Fibroblast of lung (primary cell): ENCODE results near the gene CCR5. TPM values are rescaled to one million over a fixed set of nuclear protein-coding genes. Genes with fewer than 3 reads are reported as not detected.

ENCODE experiments used
- DNase-seq, 2 donors: peaks; one replicate each; pipeline versions ENCODE4 v3.0.0 to v3.0.0-alpha.2; 2010; ENCODE audit warnings: low read depth in 2 of 2
- H2AFZ ChIP-seq: 2 replicates; pipeline ENCODE4 v1.5.1; 2012; ENCODE audit warnings: low read length, control low read depth, inconsistent platforms
- H3K27ac ChIP-seq: 2 replicates; pipeline ENCODE4 v1.5.1; 2011; ENCODE audit warnings: low read length, control low read depth; ENCODE audit not compliant: insufficient read depth
- H3K27me3 ChIP-seq: 2 replicates; pipeline ENCODE4 v1.5.1; 2011; ENCODE audit warnings: mild to moderate bottlenecking, low read length; ENCODE audit not compliant: control insufficient read depth, insufficient read depth
- H3K36me3 ChIP-seq: 2 replicates; pipeline ENCODE4 v1.5.1; 2011; ENCODE audit warnings: low read length; ENCODE audit not compliant: control insufficient read depth, insufficient read depth
- H3K4me1 ChIP-seq: 2 replicates; pipeline ENCODE4 v1.5.1; 2011; ENCODE audit warnings: low read length; ENCODE audit not compliant: control insufficient read depth, insufficient read depth; ENCODE audit errors: extremely low read depth
- H3K4me2 ChIP-seq: 2 replicates; pipeline ENCODE4 v1.5.1; 2011; ENCODE audit warnings: low read length, control low read depth; ENCODE audit not compliant: insufficient read depth; ENCODE audit errors: extremely low read depth
- H3K4me3 ChIP-seq, 4 experiments: fragments of 200-600 bp in 1 of 4; sonication (generic) in 1 of 4; replicated peaks in 1 of 4; 2 replicates each; pipeline ENCODE4 v1.5.1; 2011 to 2016; ENCODE audit warnings: low read length in 4 of 4, low read depth in 3 of 4, mild to moderate bottlenecking in 3 of 4, control low read depth in 2 of 4, inconsistent platforms in 1 of 4, mixed read lengths in 1 of 4; ENCODE audit not compliant: insufficient read depth in 1 of 4; ENCODE audit errors: control extremely low read depth in 1 of 4
- H3K79me2 ChIP-seq: 2 replicates; pipeline ENCODE4 v1.5.1; 2012; ENCODE audit warnings: mild to moderate bottlenecking, low read length, inconsistent platforms; ENCODE audit not compliant: control insufficient read depth, insufficient read depth
- H3K9ac ChIP-seq: 2 replicates; pipeline ENCODE4 v1.5.1; 2011; ENCODE audit warnings: mild to moderate bottlenecking, low read length, control low read depth; ENCODE audit not compliant: insufficient read depth
- H3K9me3 ChIP-seq: 2 replicates; pipeline ENCODE4 v1.5.1; 2012; ENCODE audit warnings: low read depth, low read length; ENCODE audit not compliant: control insufficient read depth, insufficient read depth
- H4K20me1 ChIP-seq: 2 replicates; pipeline ENCODE4 v1.5.1; 2011; ENCODE audit warnings: low read length; ENCODE audit not compliant: control insufficient read depth, insufficient read depth; ENCODE audit errors: extremely low read depth
- CTCF ChIP-seq, 2 donors: IDR thresholded peaks in 1 of 2; conservative IDR thresholded peaks in 1 of 2; 1 replicate in 1 of 2; 2 replicates in 1 of 2; pipeline ENCODE4 v1.5.1; 2011 to 2012; ENCODE audit warnings: low read length in 2 of 2, control low read depth in 1 of 2, inconsistent platforms in 1 of 2, low read depth in 1 of 2, mild to moderate bottlenecking in 1 of 2
- EZH2 ChIP-seq: IDR thresholded peaks from 2 replicates; pipeline ENCODE4 v1.5.1; 2012; ENCODE audit warnings: low read length, control low read depth, mild to moderate bottlenecking; ENCODE audit errors: missing control alignments
- polyA plus RNA-seq, 2 donors: library from polyadenylated mRNA; depleted of rRNA in 1 of 2; stranded (reverse) in 1 of 2; unstranded in 1 of 2; fragments of >200 nt; gene quantifications; 2 replicates each; pipeline ENCODE4 v1.2.1, GENCODE V29; 2011 to 2012; ENCODE audit warnings: missing spikeins in 1 of 2
- total RNA-seq: library from RNA; depleted of rRNA; stranded (reverse); fragments of >200 nt; gene quantifications from 2 replicates; pipeline ENCODE4 v1.2.1, GENCODE V29; 2014

The CCR5 gene
- total and polyA plus RNA-seq, 2 donors (not counting 1 experiment from before 2014, with no cell fraction given): under 0.01 to 0.15 TPM

- Histone ChIP-seq H3K27me3 (no peaks in the 10 kb centered on the region), H3K4me3 (no peak overlapping the region), H3K4me2 (no peak overlapping the region), H3K4me1 (no peaks in the 10 kb centered on the region), H3K27ac (no peak overlapping the region), H3K9ac (no peak overlapping the region), H2AFZ (no peak overlapping the region), H4K20me1 (no peaks in the 10 kb centered on the region), H3K79me2 (no peaks in the 10 kb centered on the region), H3K9me3 (no peaks in the 10 kb centered on the region), H3K36me3 (no peaks in the 10 kb centered on the region)
- TF ChIP-seq CTCF (conservative IDR thresholded peaks at IDR 0.05 in 1 of 2, IDR thresholded peaks at IDR 0.05 in 1 of 2; ENCODE audit: low read depth in 1 of 2, low read length in 2 of 2) (no peak), EZH2 (no peak)
- DNase-seq: no peak
These were observed 32.8 kb upstream of the CCR5 start for GRCh38 chr3:46337911-46338310.

- TF ChIP-seq CTCF (conservative IDR thresholded peaks at IDR 0.05 in 1 of 2, IDR thresholded peaks at IDR 0.05 in 1 of 2; ENCODE audit: low read depth in 1 of 2, low read length in 2 of 2) (no peak), EZH2 (no peak)
- DNase-seq: no peak
These were observed 31.9 kb upstream of the CCR5 start for GRCh38 chr3:46338840-46339239.

GRCh38 chr3:46344476-46344875 lies 26.3 kb upstream of the CCR5 start:
- no peak for TF ChIP-seq CTCF (conservative IDR thresholded peaks at IDR 0.05 in 1 of 2, IDR thresholded peaks at IDR 0.05 in 1 of 2; ENCODE audit: low read depth in 1 of 2, low read length in 2 of 2)
- no peak for TF ChIP-seq EZH2
- Histone ChIP-seq H3K4me1 (no peaks in the 10 kb centered on the region), H3K79me2 (no peaks in the 10 kb centered on the region), H3K4me2 (no peak overlapping the region), H3K27me3 (no peaks in the 10 kb centered on the region), H3K36me3 (no peaks in the 10 kb centered on the region), H3K9me3 (no peaks in the 10 kb centered on the region), H3K4me3 (no peak overlapping the region), H3K9ac (no peak overlapping the region), H2AFZ (no peak overlapping the region), H4K20me1 (no peaks in the 10 kb centered on the region), H3K27ac (no peak overlapping the region)
- DNase-seq: no peak

More at GRCh38 chr3:46338840-46339239, 31.9 kb upstream of the CCR5 start:
- Histone ChIP-seq H3K4me3 (no peak overlapping the region), H3K9me3 (no peaks in the 10 kb centered on the region), H3K4me2 (no peak overlapping the region), H3K9ac (no peak overlapping the region), H3K79me2 (no peaks in the 10 kb centered on the region), H3K27me3 (no peaks in the 10 kb centered on the region), H4K20me1 (no peaks in the 10 kb centered on the region), H3K27ac (no peak overlapping the region), H2AFZ (no peak overlapping the region), H3K36me3 (no peaks in the 10 kb centered on the region), H3K4me1 (no peaks in the 10 kb centered on the region)
